PC-3 (cell line): ENCODE results near the gene OSBPL9. TPM values are rescaled to one million over a fixed set of nuclear protein-coding genes. Genes with fewer than 3 reads are reported as not detected.
A peak's percentile ranks its signal among the peaks of the same experiment; 100 is the strongest.

Experiments
- ATAC-seq: fragments of 200-7000 bp; cut with Tn5 transposase; 2 replicates; pipeline ENCODE4 v1.9.1; 2020; ENCODE audit warnings: mild to moderate bottlenecking, moderate library complexity
- BruUV-seq: library from RNA; stranded (reverse); fragments of 400-500 nt; replicated peaks from 2 replicates; lab custom pipeline; 2021; lab: Mats Ljungman, UMichigan
- CTCF ChIA-PET: fragments of 300-600 bp; sonication (Branson Sonifier 250); formaldehyde crosslinking; loops from one replicate; lab custom pipeline; 2022; ENCODE audit warnings: antibody characterized with exemption; lab: Charles Lee
- POLR2A ChIA-PET: fragments of 300-600 bp; sonication (Branson Sonifier 250); formaldehyde crosslinking; loops from one replicate; lab custom pipeline; 2022; ENCODE audit warnings: antibody characterized with exemption; ENCODE audit not compliant: unreplicated experiment; lab: Charles Lee
- DNase-seq: peaks from one replicate; pipeline ENCODE4 v3.0.0-alpha.2; 2015
- H2AFZ ChIP-seq: fragments of 300-600 bp; sonication (generic); 2 replicates; pipeline ENCODE4 v1.6.0; 2016; ENCODE audit warnings: antibody characterized with exemption, low read length
- H3F3A ChIP-seq: fragments of 300-600 bp; sonication (generic); one replicate; pipeline ENCODE4 v1.6.0; 2017; ENCODE audit warnings: antibody characterized with exemption, low read length, control low read depth, mild to moderate bottlenecking; ENCODE audit not compliant: unreplicated experiment
- H3K27ac ChIP-seq: fragments of 300-600 bp; sonication (generic); 2 replicates; pipeline ENCODE4 v1.5.1; 2016; ENCODE audit warnings: mild to moderate bottlenecking, low read length
- H3K27me3 ChIP-seq: fragments of 300-600 bp; sonication (generic); 2 replicates; pipeline ENCODE4 v1.6.1; 2016; ENCODE audit warnings: low read length, mixed read lengths
- H3K36me3 ChIP-seq: fragments of 300-600 bp; sonication (generic); 2 replicates; pipeline ENCODE4 v1.6.1; 2016; ENCODE audit warnings: low read depth, mixed run types, low read length, mixed read lengths
- H3K4me1 ChIP-seq: fragments of 300-600 bp; sonication (generic); 2 replicates; pipeline ENCODE4 v1.5.1; 2016; ENCODE audit warnings: low read length; ENCODE audit not compliant: insufficient read depth
- H3K4me2 ChIP-seq: fragments of 300-600 bp; sonication (generic); 2 replicates; pipeline ENCODE4 v1.6.0; 2016; ENCODE audit warnings: low read length
- H3K4me3 ChIP-seq: fragments of 300-600 bp; sonication (generic); 2 replicates; pipeline ENCODE4 v1.5.1; 2016; ENCODE audit warnings: mild to moderate bottlenecking, low read length, mixed read lengths
- H3K79me2 ChIP-seq: fragments of 300-600 bp; sonication (generic); 2 replicates; pipeline ENCODE4 v1.6.1; 2017; ENCODE audit warnings: low read length, mixed read lengths
- H3K9ac ChIP-seq: fragments of 300-600 bp; sonication (generic); 2 replicates; pipeline ENCODE4 v1.6.0; 2016; ENCODE audit warnings: mild to moderate bottlenecking, low read length
- H3K9me2 ChIP-seq: fragments of 300-600 bp; sonication (generic); replicated peaks from 2 replicates; pipeline ENCODE4 v1.6.1; 2016; ENCODE audit warnings: mixed run types, low read length, mixed read lengths
- H3K9me3 ChIP-seq: fragments of 300-600 bp; sonication (generic); 2 replicates; pipeline ENCODE4 v1.6.1; 2016; ENCODE audit warnings: low read length, mixed read lengths
- H4K20me1 ChIP-seq: fragments of 300-600 bp; sonication (generic); 2 replicates; pipeline ENCODE4 v1.6.1; 2016; ENCODE audit warnings: low read length, mixed read lengths
- EZH2 ChIP-seq: fragments of 300-600 bp; sonication (generic); IDR thresholded peaks from one replicate; pipeline ENCODE4 v1.6.1; 2017; ENCODE audit warnings: antibody characterized with exemption, mild to moderate bottlenecking, low read length; ENCODE audit not compliant: unreplicated experiment
- EZH2phosphoT487 ChIP-seq: fragments of 300-600 bp; sonication (generic); IDR thresholded peaks from 2 replicates; pipeline ENCODE4 v1.6.1; 2018; ENCODE audit warnings: mild to moderate bottlenecking, antibody characterized with exemption, low read length, borderline replicate concordance
- intact Hi-C: fragments of 100-400 bp; cut with micrococcal nuclease; formaldehyde crosslinking; loops from 2 replicates; pipeline ENCODE4 v1.9.0; 2023
- total RNA-seq: library from RNA; depleted of rRNA; stranded (reverse); fragments of >200 nt; gene quantifications from 2 replicates; pipeline ENCODE4 v1.2.3, GENCODE V29; 2014
- TF ChIP-seq, protein P1 (sequence below): fragments of 300-600 bp; sonication (generic); conservative IDR thresholded peaks from 2 replicates; pipeline ENCODE4 v1.5.1; 2017; ENCODE audit warnings: antibody characterized with exemption, low read depth, mild to moderate bottlenecking, low read length

Gene OSBPL9
- total RNA-seq, 1 experiment from 2014 or later, result 74.7 TPM

DNA sequence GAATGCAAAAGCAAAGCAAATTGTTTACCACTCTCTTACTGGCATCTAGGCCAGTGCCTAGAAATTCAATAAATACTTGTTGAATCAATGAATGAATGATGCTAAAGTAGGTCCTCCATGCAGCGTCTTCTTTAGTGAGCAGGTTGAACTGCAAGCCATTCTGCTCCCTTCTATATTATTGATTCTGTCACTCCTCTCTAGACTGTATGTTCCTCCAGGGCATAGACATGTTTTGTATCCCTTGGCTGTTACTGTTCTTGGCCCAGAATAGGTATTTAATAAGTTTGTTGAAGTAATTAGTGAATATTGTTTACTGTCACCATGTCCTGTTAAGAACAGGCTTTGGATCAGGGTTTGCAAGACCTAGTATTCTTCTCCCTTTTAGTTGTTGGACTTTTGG, 43.7 kb downstream of the OSBPL9 start:
- ChIA-PET CTCF (no interaction called here), POLR2A (no interaction called here)
- Histone ChIP-seq H3K4me1 (peaks cover 27% of the 10 kb centered on the region), H3K27me3 (no peaks in the 10 kb centered on the region), H3K79me2 (peaks cover 12% of the 10 kb centered on the region), H3K36me3 (no peaks in the 10 kb centered on the region; the same call in 1 of the 2 replicates), H2AFZ (no peak overlapping the region), H3K9ac (no peak overlapping the region), H4K20me1 (no peaks in the 10 kb centered on the region), H3F3A (peaks cover 6% of the 10 kb centered on the region), H3K27ac (peak overlapping the region; percentile 61), H3K4me2 (peak overlapping the region; percentile 76), H3K9me3 (no peaks in the 10 kb centered on the region), H3K9me2 (no peaks in the 10 kb centered on the region), H3K4me3 (peak overlapping the region; percentile 45; the same call in 1 of the 2 replicates)
- intact Hi-C loops, result no loop called here
- DNase-seq, result no peak
- ATAC-seq, result peak; percentile 41
- no TSS peak for BruUV-seq
- TF ChIP-seq, protein P1, sequence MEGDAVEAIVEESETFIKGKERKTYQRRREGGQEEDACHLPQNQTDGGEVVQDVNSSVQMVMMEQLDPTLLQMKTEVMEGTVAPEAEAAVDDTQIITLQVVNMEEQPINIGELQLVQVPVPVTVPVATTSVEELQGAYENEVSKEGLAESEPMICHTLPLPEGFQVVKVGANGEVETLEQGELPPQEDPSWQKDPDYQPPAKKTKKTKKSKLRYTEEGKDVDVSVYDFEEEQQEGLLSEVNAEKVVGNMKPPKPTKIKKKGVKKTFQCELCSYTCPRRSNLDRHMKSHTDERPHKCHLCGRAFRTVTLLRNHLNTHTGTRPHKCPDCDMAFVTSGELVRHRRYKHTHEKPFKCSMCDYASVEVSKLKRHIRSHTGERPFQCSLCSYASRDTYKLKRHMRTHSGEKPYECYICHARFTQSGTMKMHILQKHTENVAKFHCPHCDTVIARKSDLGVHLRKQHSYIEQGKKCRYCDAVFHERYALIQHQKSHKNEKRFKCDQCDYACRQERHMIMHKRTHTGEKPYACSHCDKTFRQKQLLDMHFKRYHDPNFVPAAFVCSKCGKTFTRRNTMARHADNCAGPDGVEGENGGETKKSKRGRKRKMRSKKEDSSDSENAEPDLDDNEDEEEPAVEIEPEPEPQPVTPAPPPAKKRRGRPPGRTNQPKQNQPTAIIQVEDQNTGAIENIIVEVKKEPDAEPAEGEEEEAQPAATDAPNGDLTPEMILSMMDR, result no peak
- TF ChIP-seq EZH2phosphoT487, result no peak
- no peak for TF ChIP-seq EZH2

DNA sequence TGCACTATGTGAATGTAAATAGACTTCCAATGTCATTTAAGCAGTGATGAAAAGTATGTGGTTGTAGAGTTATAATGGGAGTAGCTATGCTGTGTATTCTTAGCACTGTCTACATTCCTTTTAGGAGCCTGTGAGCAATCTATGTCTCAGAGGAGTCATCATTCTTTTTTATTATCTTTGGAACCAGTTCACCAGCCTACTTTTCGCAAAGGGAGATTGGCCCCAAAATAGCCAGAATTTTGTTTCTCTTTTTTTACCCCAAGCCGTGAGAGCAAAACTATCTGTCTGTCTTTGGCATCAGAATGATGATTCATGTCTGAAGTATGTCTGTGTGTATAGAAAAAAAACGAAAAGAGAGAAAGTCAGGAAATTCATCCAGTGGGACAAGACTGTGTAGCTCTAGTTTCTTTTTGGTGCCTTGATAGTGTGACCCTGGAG, 44.2 kb downstream of the OSBPL9 start:
- no peaks in the 10 kb centered on the region for H4K20me1 ChIP-seq
- peak; percentile 97 for ATAC-seq
- H3K36me3 ChIP-seq, result no peaks in the 10 kb centered on the region
- no peak overlapping the region; the same call in 1 of the 2 replicates for H3K9ac ChIP-seq
- peak overlapping the region; percentile 45 for H3K4me3 ChIP-seq
- no peaks in the 10 kb centered on the region for H3K9me2 ChIP-seq
- CTCF ChIA-PET, result no interaction called here
- POLR2A ChIA-PET, result no interaction called here
- no peaks in the 10 kb centered on the region for H3K9me3 ChIP-seq
- H3K4me1 ChIP-seq, result peaks cover 27% of the 10 kb centered on the region
- H3K4me2 ChIP-seq, result peak overlapping the region; percentile 76
- H3F3A ChIP-seq, result peaks cover 6% of the 10 kb centered on the region
- peak overlapping the region; percentile 61 for H3K27ac ChIP-seq
- H3K27me3 ChIP-seq, result no peaks in the 10 kb centered on the region
- peaks cover 12% of the 10 kb centered on the region for H3K79me2 ChIP-seq
- H2AFZ ChIP-seq, result no peak overlapping the region
- TF ChIP-seq, protein P1, result no peak
- TF ChIP-seq EZH2phosphoT487, result no peak
- no TSS peak for BruUV-seq
- peak; percentile 87 for DNase-seq
- intact Hi-C loops, result no loop called here

DNA sequence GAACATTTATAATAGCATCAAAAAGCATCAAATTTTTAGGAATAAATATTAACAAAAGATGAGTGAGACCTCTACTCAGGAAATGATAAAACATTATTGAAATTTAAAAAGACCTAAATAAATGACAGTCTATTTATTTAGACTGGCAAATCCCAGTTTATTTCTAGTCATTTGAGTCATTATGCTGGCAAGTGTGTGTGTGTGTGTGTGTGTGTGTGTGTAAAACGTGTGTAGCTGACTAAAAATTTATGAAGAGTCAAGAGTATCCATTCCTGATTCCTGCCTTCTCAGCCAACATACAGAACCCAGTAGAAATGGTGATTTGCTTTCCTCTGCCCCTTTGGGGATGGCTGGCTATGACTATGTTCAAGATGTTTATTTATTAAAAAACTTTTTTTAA, 46.2 kb downstream of the OSBPL9 start:
- no peak overlapping the region for H3K27ac ChIP-seq
- peaks cover 12% of the 10 kb centered on the region for H3K79me2 ChIP-seq
- no peak for DNase-seq
- CTCF ChIA-PET, result interaction anchor here (0.7 kb wide), 1 partner anchor 27 kb away, joined by 5 read pairs; no protein-coding TSS in a partner anchor
- H2AFZ ChIP-seq, result no peak overlapping the region
- BruUV-seq, result no TSS peak
- no peaks in the 10 kb centered on the region for H4K20me1 ChIP-seq
- no peak overlapping the region for H3K4me2 ChIP-seq
- H3K27me3 ChIP-seq, result no peaks in the 10 kb centered on the region
- peaks cover 27% of the 10 kb centered on the region for H3K4me1 ChIP-seq
- no peak for TF ChIP-seq EZH2
- TF ChIP-seq, protein P1, result no peak
- TF ChIP-seq EZH2phosphoT487, result no peak
- no peak overlapping the region for H3K4me3 ChIP-seq
- no peak overlapping the region for H3K9ac ChIP-seq
- POLR2A ChIA-PET, result no interaction called here
- peaks cover 6% of the 10 kb centered on the region for H3F3A ChIP-seq
- intact Hi-C loops, result no loop called here
- no peaks in the 10 kb centered on the region for H3K9me2 ChIP-seq
- ATAC-seq, result no peak
- H3K9me3 ChIP-seq, result no peaks in the 10 kb centered on the region
- H3K36me3 ChIP-seq, result no peaks in the 10 kb centered on the region
